MM.1S (cell line): Measurements from ENCODE around the gene DIP2B.

Source experiments
- DNase-seq: peaks from one replicate; pipeline ENCODE4 v3.0.0-alpha.2; 2015
- H2AFZ ChIP-seq: fragments of 300-600 bp; sonication (generic); 2 replicates; pipeline ENCODE4 v1.6.0; 2016; ENCODE audit warnings: antibody characterized with exemption, low read length
- H3F3A ChIP-seq: fragments of 300-600 bp; sonication (generic); 2 replicates; pipeline ENCODE4 v1.6.1; 2016; ENCODE audit warnings: mild to moderate bottlenecking, antibody characterized with exemption, low read length, moderate library complexity, mixed read lengths; ENCODE audit not compliant: insufficient read depth
- H3K27ac ChIP-seq: fragments of 300-600 bp; sonication (generic); 2 replicates; pipeline ENCODE4 v1.5.1; 2016; ENCODE audit warnings: mild to moderate bottlenecking, low read length
- H3K27me3 ChIP-seq: fragments of 300-600 bp; sonication (generic); replicated peaks from 2 replicates; pipeline ENCODE4 v1.6.0; 2016; ENCODE audit warnings: low read length; ENCODE audit not compliant: insufficient read depth
- H3K36me3 ChIP-seq: fragments of 300-600 bp; sonication (generic); replicated peaks from 2 replicates; pipeline ENCODE4 v1.6.1; 2016; ENCODE audit warnings: mild to moderate bottlenecking, low read length, mixed read lengths; ENCODE audit not compliant: insufficient read depth
- H3K4me1 ChIP-seq: fragments of 300-600 bp; sonication (generic); 2 replicates; pipeline ENCODE4 v1.6.1; 2016; ENCODE audit warnings: low read length, mixed read lengths
- H3K4me2 ChIP-seq: fragments of 300-600 bp; sonication (generic); 2 replicates; pipeline ENCODE4 v1.6.0; 2016; ENCODE audit warnings: low read depth, low read length
- H3K4me3 ChIP-seq: fragments of 300-600 bp; sonication (generic); 2 replicates; pipeline ENCODE4 v1.5.1; 2016; ENCODE audit warnings: low read length, mixed read lengths
- H3K79me2 ChIP-seq: fragments of 300-600 bp; sonication (generic); 2 replicates; pipeline ENCODE4 v1.6.1; 2016; ENCODE audit warnings: mixed run types, low read length, mixed read lengths
- H3K9ac ChIP-seq: fragments of 300-600 bp; sonication (generic); 2 replicates; pipeline ENCODE4 v1.6.1; 2016; ENCODE audit warnings: low read length, mixed read lengths
- H3K9me2 ChIP-seq: fragments of 300-600 bp; sonication (generic); replicated peaks from 2 replicates; pipeline ENCODE4 v1.6.1; 2016; ENCODE audit warnings: mild to moderate bottlenecking, low read length, mixed read lengths; ENCODE audit not compliant: insufficient read depth
- H3K9me3 ChIP-seq: fragments of 300-600 bp; sonication (generic); replicated peaks from 2 replicates; pipeline ENCODE4 v1.6.1; 2016; ENCODE audit warnings: mild to moderate bottlenecking, low read length, mixed read lengths; ENCODE audit not compliant: insufficient read depth
- H4K20me1 ChIP-seq: fragments of 300-600 bp; sonication (generic); 2 replicates; pipeline ENCODE4 v1.6.1; 2016; ENCODE audit warnings: mild to moderate bottlenecking, low read length, moderate library complexity, mixed read lengths; ENCODE audit not compliant: insufficient read depth
- EZH2 ChIP-seq: fragments of 300-600 bp; sonication (generic); optimal IDR thresholded peaks from 2 replicates; pipeline ENCODE3; 2017; ENCODE audit warnings: low read depth, mild to moderate bottlenecking, antibody characterized with exemption, low read length, mixed read lengths
- EZH2phosphoT487 ChIP-seq: fragments of 300-600 bp; sonication (generic); IDR thresholded peaks from 2 replicates; pipeline ENCODE4 v1.6.1; 2018; ENCODE audit warnings: antibody characterized with exemption, low read length
- TF ChIP-seq, protein P1 (sequence below): fragments of 300-600 bp; sonication (generic); IDR thresholded peaks from 2 replicates; pipeline ENCODE4 v1.5.1; 2016; ENCODE audit warnings: antibody characterized with exemption, low read length, mixed read lengths

Gene DIP2B

GRCh38 chr12:50603817-50604639 is 99.2 kb downstream of the DIP2B start:
- Histone ChIP-seq H3K9ac (no peak overlapping the region), H3K4me3 (no peak overlapping the region), H3K4me2 (no peak overlapping the region), H4K20me1 (no peaks in the 10 kb centered on the region), H3K27me3 (no peaks in the 10 kb centered on the region), H3K36me3 (no peaks in the 10 kb centered on the region), H3K27ac (no peak overlapping the region), H3K9me2 (no peaks in the 10 kb centered on the region), H3F3A (no peaks in the 10 kb centered on the region), H3K9me3 (no peaks in the 10 kb centered on the region), H2AFZ (no peak overlapping the region), H3K4me1 (no peaks in the 10 kb centered on the region), H3K79me2 (peaks cover 3% of the 10 kb centered on the region; the same call in 1 of the 2 replicates)
- TF ChIP-seq EZH2phosphoT487 = no peak
- TF ChIP-seq, protein P1, sequence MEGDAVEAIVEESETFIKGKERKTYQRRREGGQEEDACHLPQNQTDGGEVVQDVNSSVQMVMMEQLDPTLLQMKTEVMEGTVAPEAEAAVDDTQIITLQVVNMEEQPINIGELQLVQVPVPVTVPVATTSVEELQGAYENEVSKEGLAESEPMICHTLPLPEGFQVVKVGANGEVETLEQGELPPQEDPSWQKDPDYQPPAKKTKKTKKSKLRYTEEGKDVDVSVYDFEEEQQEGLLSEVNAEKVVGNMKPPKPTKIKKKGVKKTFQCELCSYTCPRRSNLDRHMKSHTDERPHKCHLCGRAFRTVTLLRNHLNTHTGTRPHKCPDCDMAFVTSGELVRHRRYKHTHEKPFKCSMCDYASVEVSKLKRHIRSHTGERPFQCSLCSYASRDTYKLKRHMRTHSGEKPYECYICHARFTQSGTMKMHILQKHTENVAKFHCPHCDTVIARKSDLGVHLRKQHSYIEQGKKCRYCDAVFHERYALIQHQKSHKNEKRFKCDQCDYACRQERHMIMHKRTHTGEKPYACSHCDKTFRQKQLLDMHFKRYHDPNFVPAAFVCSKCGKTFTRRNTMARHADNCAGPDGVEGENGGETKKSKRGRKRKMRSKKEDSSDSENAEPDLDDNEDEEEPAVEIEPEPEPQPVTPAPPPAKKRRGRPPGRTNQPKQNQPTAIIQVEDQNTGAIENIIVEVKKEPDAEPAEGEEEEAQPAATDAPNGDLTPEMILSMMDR = no peak
- TF ChIP-seq EZH2 = no peak
- DNase-seq = no peak

DNA sequence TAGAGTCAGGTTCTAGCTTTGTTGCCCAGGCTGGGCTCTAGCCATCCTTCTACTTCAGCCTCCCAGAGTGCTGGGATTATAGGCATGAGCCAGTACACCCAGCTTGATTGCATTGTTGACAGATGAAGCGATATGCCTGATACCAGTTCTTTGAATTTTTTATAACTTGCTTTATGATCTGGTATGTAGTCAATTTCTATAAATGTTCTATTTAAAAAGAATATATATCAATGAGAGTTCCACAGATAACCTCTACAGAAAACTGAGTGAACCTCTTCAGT is 99.8 kb downstream of the DIP2B start:
- Histone ChIP-seq H3K4me2 (no peak overlapping the region), H3K27me3 (no peaks in the 10 kb centered on the region), H3K9me3 (no peaks in the 10 kb centered on the region), H3K9me2 (no peaks in the 10 kb centered on the region), H3K79me2 (peaks cover 3% of the 10 kb centered on the region; the same call in 1 of the 2 replicates), H2AFZ (no peak overlapping the region), H3K4me1 (no peaks in the 10 kb centered on the region), H3K27ac (no peak overlapping the region), H3K4me3 (no peak overlapping the region), H3K9ac (no peak overlapping the region), H3F3A (no peaks in the 10 kb centered on the region), H3K36me3 (no peaks in the 10 kb centered on the region), H4K20me1 (no peaks in the 10 kb centered on the region)
- no peak for DNase-seq
- no peak for TF ChIP-seq EZH2phosphoT487
- TF ChIP-seq EZH2 = no peak
- TF ChIP-seq, protein P1 = no peak

DNA sequence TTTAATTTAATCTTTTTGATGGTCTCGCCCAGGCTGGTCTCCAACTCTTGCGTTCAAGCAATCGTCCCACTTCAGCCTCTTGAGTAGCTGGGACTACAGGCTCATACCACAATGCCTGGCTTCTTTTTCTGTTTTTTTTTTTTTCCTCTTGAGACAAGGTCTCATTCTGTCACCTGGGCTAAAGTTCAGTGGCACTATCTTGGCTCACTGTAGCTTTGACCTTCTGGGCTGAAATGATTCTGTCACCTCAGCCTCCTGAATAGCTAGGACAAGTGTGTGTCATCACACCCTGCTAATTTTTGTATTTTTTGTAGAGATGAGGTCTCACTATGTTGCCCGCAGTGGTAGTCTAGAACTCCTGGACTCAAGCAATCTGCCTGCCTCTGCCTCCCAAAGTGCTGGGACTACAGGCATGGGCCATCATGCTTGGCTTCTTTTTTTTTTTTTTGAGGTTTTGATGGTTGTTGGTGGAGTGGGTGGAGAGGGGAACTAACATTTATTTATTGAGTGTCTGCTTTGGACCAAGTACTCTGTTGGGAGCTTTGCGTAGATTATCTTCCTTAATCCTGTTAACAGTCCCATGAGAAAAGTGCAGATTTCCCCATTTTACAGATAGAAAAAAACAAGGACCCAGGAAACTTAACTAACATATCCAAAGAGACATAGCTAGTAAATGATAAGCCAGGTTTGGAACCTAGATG is 102.0 kb downstream of the DIP2B start:
- no peaks in the 10 kb centered on the region for H3F3A ChIP-seq
- H3K27me3 ChIP-seq = no peaks in the 10 kb centered on the region
- H3K4me1 ChIP-seq = no peaks in the 10 kb centered on the region
- no peak for DNase-seq
- H3K9me2 ChIP-seq = no peaks in the 10 kb centered on the region
- H3K9me3 ChIP-seq = no peaks in the 10 kb centered on the region
- H4K20me1 ChIP-seq = no peaks in the 10 kb centered on the region
- no peak overlapping the region for H2AFZ ChIP-seq
- H3K36me3 ChIP-seq = no peaks in the 10 kb centered on the region
- peaks cover under 1% of the 10 kb centered on the region; the same call in 1 of the 2 replicates for H3K79me2 ChIP-seq
- no peak overlapping the region for H3K9ac ChIP-seq
- H3K4me3 ChIP-seq = no peak overlapping the region
- H3K27ac ChIP-seq = no peak overlapping the region
- no peak overlapping the region for H3K4me2 ChIP-seq
- no peak for TF ChIP-seq EZH2
